Urothelium cell line (cell line): ENCODE data around the gene UVRAG.
"Not testable (repeated sequence)": the region's sequence is repeated elsewhere in the genome, so short reads cannot be mapped to it uniquely, and the experiment has no call there.

Experiments used
- DNase-seq: peaks from one replicate; pipeline ENCODE4 v3.0.0; 2011; ENCODE audit warnings: low spot score, mixed read lengths
- FAIRE-seq: peaks from 2 replicates; lab custom pipeline; 2011; peaks lifted over from hg19 to GRCh38; lab: Jason Lieb, UNC

The UVRAG gene

GRCh38 chr11:76048763-76049162, 233.8 kb downstream of the UVRAG start:
- DNase-seq, result no peak
- no peak for FAIRE-seq

DNA sequence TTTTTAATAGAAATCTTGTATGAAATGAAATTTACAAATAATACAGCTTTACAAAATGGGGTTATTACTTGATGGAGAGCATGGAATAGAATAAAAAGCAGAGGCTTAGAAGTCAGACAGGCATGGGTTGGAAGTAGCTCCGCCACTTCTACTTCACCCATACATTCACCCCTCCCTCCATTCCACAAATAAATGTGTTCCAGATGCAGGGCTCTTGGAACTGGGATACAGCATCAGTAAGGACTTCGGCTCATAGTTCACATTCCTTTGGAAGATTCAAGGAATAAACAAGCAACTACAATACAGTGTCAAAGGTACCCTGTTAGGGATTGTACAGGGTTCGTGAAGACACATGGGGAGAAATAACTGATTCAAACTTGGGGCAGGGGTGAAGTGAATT, 234.5 kb downstream of the UVRAG start:
- DNase-seq (no peak), FAIRE-seq (no peak)

- no peak for FAIRE-seq
- no peak for DNase-seq
Observed at GRCh38 chr11:76051937-76052336, 236.9 kb downstream of the UVRAG start.

GRCh38 chr11:76054330-76054729, 239.3 kb downstream of the UVRAG start:
- DNase-seq (no peak), FAIRE-seq (no peak)

- FAIRE-seq, result no peak
Observed at GRCh38 chr11:76056876-76057275, 241.9 kb downstream of the UVRAG start.

DNA sequence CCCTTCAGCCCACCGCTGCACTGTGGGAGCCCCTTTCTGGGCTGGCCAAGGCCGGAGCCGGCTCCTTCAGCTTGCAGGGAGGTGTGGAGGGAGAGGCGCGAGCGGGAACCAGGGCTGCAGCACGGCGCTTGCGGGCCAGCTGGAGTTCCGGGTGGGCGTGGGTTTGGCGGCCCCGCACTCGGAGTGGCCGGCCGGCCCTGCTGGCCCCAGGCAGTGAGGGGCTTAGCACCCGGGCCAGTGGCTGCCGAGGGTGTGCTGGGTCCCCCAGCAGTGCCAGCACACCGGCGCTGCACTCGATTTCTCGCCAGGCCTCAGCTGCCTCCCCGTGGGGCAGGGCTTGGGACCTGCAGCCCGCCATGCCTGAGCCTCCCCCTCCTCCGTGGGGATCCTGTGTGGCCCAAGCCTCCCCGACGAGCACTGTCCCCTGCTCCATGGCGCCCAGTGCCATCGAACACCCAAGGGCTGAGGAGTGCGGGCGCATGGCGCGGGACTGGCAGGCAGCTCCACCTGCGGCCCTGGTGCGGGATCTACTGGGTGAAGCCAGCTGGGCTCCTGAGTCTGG, 245.5 kb downstream of the UVRAG start:
- not testable (repeated sequence) for DNase-seq

More at GRCh38 chr11:76056876-76057275, 241.9 kb downstream of the UVRAG start:
- DNase-seq, result no peak

GRCh38 chr11:76062733-76063132, 247.7 kb downstream of the UVRAG start:
- no peak for DNase-seq
- no peak for FAIRE-seq

More for the DNA sequence above, 245.5 kb downstream of the UVRAG start:
- not testable (repeated sequence) for FAIRE-seq

- DNase-seq (no peak), FAIRE-seq (no peak)
Observed at GRCh38 chr11:76064192-76064591, 249.2 kb downstream of the UVRAG start.

DNA sequence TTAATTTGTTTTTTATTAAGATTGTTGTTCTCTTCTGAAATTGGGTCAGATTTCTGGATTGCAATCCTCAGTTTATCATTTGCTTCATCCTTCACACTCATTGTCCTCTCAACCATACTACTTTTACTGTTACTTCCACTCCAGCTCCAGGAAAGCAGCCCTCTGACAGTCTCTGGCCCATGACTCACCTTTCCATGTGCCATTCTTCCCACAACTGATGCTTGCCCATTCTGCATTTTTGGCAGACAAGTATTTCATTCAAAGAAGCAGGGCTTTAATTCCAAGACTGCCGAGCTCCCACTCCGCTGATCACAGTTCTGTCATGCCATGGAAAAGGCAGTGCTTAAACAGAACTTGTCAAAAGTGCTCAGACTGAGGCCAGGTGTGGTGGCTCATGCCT, 252.1 kb downstream of the UVRAG start:
- DNase-seq, result no peak
- no peak for FAIRE-seq

- FAIRE-seq, result no peak
- no peak for DNase-seq
Observed at GRCh38 chr11:76069001-76069400, 254.0 kb downstream of the UVRAG start.

DNA sequence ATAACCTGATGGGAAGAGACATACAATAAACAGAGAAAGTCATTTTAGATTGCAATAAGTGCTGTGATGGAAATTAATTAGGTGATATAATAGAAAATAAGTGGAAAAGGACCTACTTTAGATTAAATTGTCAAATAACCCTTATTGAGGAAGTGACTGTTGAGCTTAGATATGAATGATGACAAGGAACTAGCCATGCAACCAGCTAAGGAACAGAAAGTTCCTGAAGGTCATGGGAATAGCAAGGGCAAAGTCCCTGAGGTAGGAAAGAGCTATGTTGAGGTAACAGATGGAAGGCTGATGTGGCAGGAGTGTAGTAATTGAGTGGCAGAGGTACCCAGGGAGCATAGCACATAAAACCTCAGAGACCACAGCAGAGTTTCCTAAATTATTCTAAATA, 256.1 kb downstream of the UVRAG start:
- DNase-seq, result no peak
- no peak for FAIRE-seq

GRCh38 chr11:76073724-76074123, 258.7 kb downstream of the UVRAG start:
- DNase-seq (no peak), FAIRE-seq (no peak)

DNA sequence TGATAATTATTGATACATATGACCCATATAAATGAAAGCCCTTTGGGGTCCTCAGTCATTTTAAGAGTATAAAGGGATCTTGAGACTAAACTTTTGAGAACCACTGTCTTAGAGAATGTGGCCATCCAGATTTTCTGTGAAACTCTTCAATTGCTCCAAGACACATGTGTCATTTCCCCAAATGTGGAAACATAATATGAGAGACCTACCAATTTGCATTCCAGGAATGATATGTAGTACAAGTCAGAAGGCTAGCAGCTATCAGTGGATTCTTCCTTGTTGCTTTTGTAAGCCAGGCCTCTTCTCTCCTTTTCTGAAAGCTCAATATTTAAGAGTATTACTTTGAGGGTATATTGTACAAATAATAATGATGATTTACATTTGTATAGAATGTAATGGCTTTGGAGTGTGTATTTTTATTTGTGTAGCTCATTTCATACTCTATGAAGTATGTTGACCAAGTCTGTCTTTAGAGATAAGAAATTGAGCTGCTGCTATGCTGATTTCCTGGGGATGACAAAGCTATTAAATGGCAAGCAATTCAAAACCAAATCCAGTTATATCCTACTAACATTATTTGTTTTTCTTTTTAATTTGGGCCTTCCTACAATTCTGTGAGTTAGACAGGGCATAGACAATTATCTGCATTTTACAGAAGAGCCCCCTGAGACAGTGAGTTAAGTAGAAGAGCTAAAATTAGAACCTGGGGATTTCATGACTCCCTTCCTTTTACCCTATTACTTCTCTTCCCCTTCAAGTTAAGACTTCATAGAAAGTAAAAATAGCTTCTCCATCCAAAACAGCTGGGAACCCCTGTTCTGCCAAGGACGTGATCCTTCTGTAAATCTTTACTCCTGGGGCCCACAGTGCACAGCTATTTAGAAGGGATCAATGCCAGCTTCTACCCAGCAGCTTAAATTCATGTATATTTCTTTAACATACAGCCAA, 259.4 kb downstream of the UVRAG start:
- DNase-seq (no peak), FAIRE-seq (no peak)

GRCh38 chr11:76075716-76076115, 260.7 kb downstream of the UVRAG start:
- no peak for FAIRE-seq
- DNase-seq, result no peak

DNA sequence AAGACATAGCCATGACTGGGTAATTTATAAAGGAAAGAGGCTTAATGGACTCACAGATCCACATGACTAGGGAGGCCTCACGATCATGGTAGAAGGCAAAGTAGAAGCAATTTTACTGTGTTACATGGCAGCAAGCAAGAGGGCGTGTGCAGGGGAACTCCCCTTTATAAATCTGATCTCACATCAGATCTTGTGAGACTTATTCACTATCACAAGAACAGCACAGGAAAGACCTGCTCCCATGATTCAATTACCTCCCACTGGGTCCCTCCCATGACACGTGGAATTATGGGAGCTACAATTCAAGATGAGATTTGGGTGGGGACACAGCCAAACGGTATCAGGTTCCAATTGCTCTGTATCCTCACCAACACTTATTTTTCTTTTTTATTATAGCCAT, 261.2 kb downstream of the UVRAG start:
- FAIRE-seq, DNase-seq: not testable (repeated sequence)

DNA sequence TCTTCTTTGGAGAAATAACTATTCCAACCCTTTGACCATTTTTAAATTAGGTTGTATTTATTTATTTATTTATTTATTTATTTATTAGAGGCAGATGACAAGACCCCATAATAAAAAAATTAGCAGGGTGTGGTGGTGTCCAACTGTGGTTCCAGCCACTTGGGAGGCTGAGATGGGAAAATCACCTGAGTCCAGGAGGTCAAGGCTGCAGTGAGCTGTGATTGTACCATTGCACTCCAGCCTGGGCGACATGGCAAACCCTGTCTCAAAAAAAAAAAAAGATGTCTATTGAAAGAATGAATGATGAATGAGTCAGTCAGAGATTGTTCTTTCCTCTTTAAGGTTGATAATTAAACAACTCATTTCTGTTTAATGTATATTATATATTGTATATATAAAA, 261.7 kb downstream of the UVRAG start:
- FAIRE-seq (no peak), DNase-seq (no peak)

DNA sequence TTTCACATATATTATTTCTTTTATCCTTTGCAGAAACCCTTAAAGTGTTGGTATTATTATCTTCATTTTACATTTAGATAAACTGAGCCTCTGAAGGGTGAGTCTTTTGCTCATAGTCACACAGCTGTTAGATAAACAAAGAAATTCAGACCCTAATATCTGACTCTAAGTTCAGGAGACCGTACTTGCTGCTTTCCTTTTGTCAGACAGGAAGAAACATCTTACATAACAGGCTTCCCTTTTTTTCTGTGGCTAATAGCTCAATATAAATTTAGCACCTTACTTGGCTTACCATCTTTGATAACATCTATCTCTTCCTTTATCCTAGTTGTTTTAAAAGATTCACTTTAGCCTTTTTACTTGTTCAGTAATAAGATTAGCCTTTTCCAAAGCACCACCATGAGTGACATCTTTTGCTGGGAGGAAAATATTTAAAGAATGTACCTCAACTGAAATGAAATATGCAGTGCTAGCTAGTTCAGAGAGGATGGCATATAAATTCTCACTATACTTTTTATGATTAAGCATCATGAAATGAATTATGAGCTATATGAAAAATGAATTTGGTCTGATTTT, 262.7 kb downstream of the UVRAG start:
- DNase-seq, result no peak
- no peak for FAIRE-seq

GRCh38 chr11:76081084-76081483, 266.1 kb downstream of the UVRAG start:
- not testable (repeated sequence) for DNase-seq, FAIRE-seq

DNA sequence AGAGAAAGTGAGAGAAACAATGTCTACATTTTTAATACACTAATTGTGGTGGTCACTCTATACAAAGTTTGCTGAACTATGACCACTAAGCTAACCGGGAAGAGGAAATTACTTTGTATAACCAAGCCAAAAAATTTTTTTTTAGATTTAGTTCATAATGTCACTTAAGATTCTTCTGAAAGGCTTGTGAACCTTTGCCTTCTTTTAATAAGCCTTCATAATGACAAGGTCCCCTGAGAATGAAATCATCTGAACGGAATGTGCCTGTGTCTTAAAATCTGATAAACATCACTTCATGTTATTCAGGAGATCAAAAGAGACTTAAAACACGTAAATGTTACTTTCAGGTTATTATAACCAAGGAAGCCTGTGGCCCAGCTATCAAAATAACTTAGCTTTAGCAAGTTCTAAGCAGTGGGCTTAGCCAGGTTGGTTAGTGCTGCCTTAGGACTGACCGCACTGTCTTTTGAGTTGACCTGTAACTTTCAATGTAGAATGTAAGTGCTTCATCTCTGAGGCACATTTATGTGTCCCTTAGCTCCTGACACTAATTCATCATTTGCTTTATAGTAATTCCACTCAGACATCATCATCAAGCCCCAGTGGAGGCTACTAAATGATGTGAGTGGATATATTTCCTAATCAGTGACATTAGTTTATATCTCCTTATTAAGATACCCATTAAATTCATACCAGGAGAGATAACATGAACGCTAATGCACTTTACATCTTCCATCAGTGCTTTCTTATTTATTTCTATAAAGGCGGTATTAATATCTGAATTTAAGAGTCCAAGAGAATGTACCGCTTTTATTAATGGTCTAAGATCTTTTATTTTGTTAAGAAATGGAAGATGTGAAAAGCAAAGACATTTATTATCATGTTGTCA, 268.8 kb downstream of the UVRAG start:
- FAIRE-seq (no peak), DNase-seq (peak; percentile 12)

DNA sequence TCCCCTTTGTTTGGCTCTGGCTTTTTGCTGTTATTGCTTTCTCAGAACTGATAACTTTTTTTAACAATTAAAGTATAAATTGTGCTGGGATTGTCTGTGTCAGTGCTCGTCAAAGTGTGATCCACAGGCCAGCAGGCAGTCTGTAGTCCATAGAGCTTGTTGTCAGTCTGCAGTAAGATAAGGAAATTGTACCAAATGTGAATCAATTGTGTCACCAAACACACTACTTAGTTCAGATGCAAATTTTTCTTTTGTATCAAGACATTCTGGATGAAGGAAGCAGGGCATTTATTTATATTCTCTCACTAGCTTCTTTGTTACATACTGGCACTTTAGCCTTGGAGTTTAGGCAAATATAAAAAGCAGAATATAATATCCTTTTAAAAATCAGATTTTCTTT, 270.3 kb downstream of the UVRAG start:
- DNase-seq (no peak), FAIRE-seq (no peak)
